HG03565 (cell line): ENCODE results near the gene LMX1A.

ENCODE experiments used
- ATAC-seq: cut with Tn5 transposase; IDR thresholded peaks from one replicate; pipeline ENCODE4 v1.9.1; 2021; ENCODE audit warnings: mild to moderate bottlenecking, moderate library complexity; ENCODE audit not compliant: unreplicated experiment

LMX1A gene

GRCh38 chr1:165369255-165369848, 12.8 kb upstream of the LMX1A start:
- peak; percentile 63 for ATAC-seq

- peak; percentile 49 for ATAC-seq
Measured at GRCh38 chr1:165367375-165367993, 11.0 kb upstream of the LMX1A start.

- ATAC-seq: no peak
Measured at GRCh38 chr1:165365341-165365740, 8.8 kb upstream of the LMX1A start.

GRCh38 chr1:165364568-165365133, 8.1 kb upstream of the LMX1A start:
- no peak for ATAC-seq

GRCh38 chr1:165356876-165357275, 361 bp upstream of the LMX1A start:
- ATAC-seq: no peak

- no peak for ATAC-seq
Measured at GRCh38 chr1:165355139-165355976, 1.2 kb downstream of the LMX1A start.

- no peak for ATAC-seq
Measured at GRCh38 chr1:165354739-165355138, 1.8 kb downstream of the LMX1A start.

GRCh38 chr1:165353731-165354671, 2.5 kb downstream of the LMX1A start:
- ATAC-seq: no peak

- no peak for ATAC-seq
Measured at GRCh38 chr1:165352442-165353293, 3.8 kb downstream of the LMX1A start.

- no peak for ATAC-seq
Measured at GRCh38 chr1:165351863-165352441, 4.6 kb downstream of the LMX1A start.

- ATAC-seq: no peak
Measured at GRCh38 chr1:165350840-165351239, 5.7 kb downstream of the LMX1A start.

GRCh38 chr1:165345502-165345901, 11.0 kb downstream of the LMX1A start:
- no peak for ATAC-seq

- ATAC-seq: no peak
Measured at GRCh38 chr1:165344736-165345135, 11.8 kb downstream of the LMX1A start.

GRCh38 chr1:165344198-165344597, 12.3 kb downstream of the LMX1A start:
- ATAC-seq: no peak

- ATAC-seq: no peak
Measured at GRCh38 chr1:165342587-165342986, 13.9 kb downstream of the LMX1A start.

- no peak for ATAC-seq
Measured at GRCh38 chr1:165342168-165342567, 14.3 kb downstream of the LMX1A start.

GRCh38 chr1:165339164-165339563, 17.4 kb downstream of the LMX1A start:
- no peak for ATAC-seq

GRCh38 chr1:165330483-165330882, 26.0 kb downstream of the LMX1A start:
- ATAC-seq: no peak

GRCh38 chr1:165329104-165329503, 27.4 kb downstream of the LMX1A start:
- no peak for ATAC-seq
